GM12878 (cell line): ENCODE results near the gene CGA. TPM values are rescaled to one million over a fixed set of nuclear protein-coding genes. Genes with fewer than 3 reads are reported as not detected.

Experiments used
- ATAC-seq: fragments of 200-7000 bp; cut with Tn5 transposase; 3 replicates; pipeline ENCODE4 v1.9.1; 2020; ENCODE audit warnings: mild to moderate bottlenecking, moderate library complexity
- BruUV-seq: library from RNA; stranded (reverse); fragments of 400-500 nt; replicated peaks from 2 replicates; lab custom pipeline; 2021; lab: Mats Ljungman, UMichigan
- CTCF ChIA-PET: fragments of 300-600 bp; sonication (Branson Sonifier 250); formaldehyde crosslinking; extraction: SDS; loops from one replicate; lab custom pipeline; 2021; ENCODE audit warnings: inconsistent platforms; lab: Yijun Ruan, JAX
- POLR2A ChIA-PET: fragments of 350-600 bp; formaldehyde crosslinking; extraction: SDS; loops from one replicate; lab custom pipeline; 2021; ENCODE audit warnings: inconsistent platforms; lab: Charles Lee
- RAD21 ChIA-PET: fragments of 300-600 bp; sonication (Branson Sonifier 250); formaldehyde crosslinking; loops from one replicate; lab custom pipeline; 2023; ENCODE audit warnings: antibody characterized with exemption; ENCODE audit not compliant: unreplicated experiment; lab: Charles Lee
- SMC1A ChIA-PET: fragments of 300-600 bp; sonication (Branson Sonifier 250); formaldehyde crosslinking; loops from one replicate; lab custom pipeline; 2023; ENCODE audit not compliant: unreplicated experiment, uncharacterized antibody; lab: Charles Lee
- DNase-seq: peaks from one replicate; pipeline ENCODE4 v3.0.0-alpha.2; 2011; ENCODE audit warnings: low read depth, low spot score
- FAIRE-seq: peaks from 3 replicates; lab custom pipeline; 2011; peaks lifted over from hg19 to GRCh38; lab: Jason Lieb, UNC
- H2AFZ ChIP-seq: 2 replicates; pipeline ENCODE4 v1.6.0; 2011; ENCODE audit warnings: low read depth, low read length, control low read depth; ENCODE audit not compliant: control insufficient read depth
- H3K27ac ChIP-seq: 2 replicates; pipeline ENCODE4 v1.5.1; 2011; ENCODE audit warnings: control low read depth; ENCODE audit not compliant: control insufficient read depth, insufficient read depth
- H3K27me3 ChIP-seq, 2 experiments: replicated peaks in 1 of 2; 2 replicates each; pipeline versions ENCODE4 v1.6.0 to v1.6.1; 2011; ENCODE audit warnings: low read length in 1 of 2; ENCODE audit not compliant: control insufficient read depth in 2 of 2, insufficient read depth in 2 of 2
- H3K36me3 ChIP-seq, 2 experiments: 2 replicates each; pipeline ENCODE4 v1.5.1; 2011; ENCODE audit warnings: low read length in 1 of 2; ENCODE audit not compliant: control insufficient read depth in 2 of 2, insufficient read depth in 2 of 2
- H3K4me1 ChIP-seq: 2 replicates; pipeline ENCODE4 v1.6.1; 2011; ENCODE audit warnings: mild to moderate bottlenecking, low read length, moderate library complexity, mixed read lengths; ENCODE audit not compliant: control insufficient read depth, insufficient read depth
- H3K4me2 ChIP-seq: 2 replicates; pipeline ENCODE4 v1.6.0; 2011; ENCODE audit warnings: control low read depth; ENCODE audit not compliant: control insufficient read depth, insufficient read depth
- H3K4me3 ChIP-seq: fragments of 200-600 bp; sonication (generic); 2 replicates; pipeline ENCODE4 v1.5.1; 2016
- H3K79me2 ChIP-seq: 2 replicates; pipeline ENCODE4 v1.6.0; 2011; ENCODE audit warnings: low read length; ENCODE audit not compliant: control insufficient read depth, insufficient read depth
- H3K9ac ChIP-seq: 2 replicates; pipeline ENCODE4 v1.8.0; 2011; ENCODE audit warnings: low read length, control low read depth, mixed read lengths; ENCODE audit not compliant: control insufficient read depth, insufficient read depth
- H3K9me3 ChIP-seq: replicated peaks from 3 replicates; pipeline ENCODE4 v1.5.1; 2011; ENCODE audit warnings: mild to moderate bottlenecking, low read length; ENCODE audit not compliant: control insufficient read depth, insufficient read depth
- H4K20me1 ChIP-seq: 2 replicates; pipeline ENCODE4 v1.6.0; 2011; ENCODE audit not compliant: control insufficient read depth, insufficient read depth
- CBX5 ChIP-seq: sonication (generic); IDR thresholded peaks from 2 replicates; pipeline ENCODE4 v1.6.1; 2016; ENCODE audit warnings: low read depth, moderate library complexity, mild to moderate bottlenecking, inconsistent platforms
- E4F1 ChIP-seq: fragments of 450-650 bp; IDR thresholded peaks from 2 replicates; pipeline ENCODE4 v1.6.1; 2018; ENCODE audit warnings: borderline replicate concordance, mild to moderate bottlenecking; ENCODE audit not compliant: partially characterized antibody
- GABPA ChIP-seq: IDR thresholded peaks from 2 replicates; pipeline ENCODE4 v1.6.1; 2014; ENCODE audit warnings: antibody characterized with exemption, low read depth, mild to moderate bottlenecking, inconsistent platforms
- KLF5 ChIP-seq: fragments of 450-650 bp; IDR thresholded peaks from 2 replicates; pipeline ENCODE4 v1.6.1; 2014; ENCODE audit warnings: mild to moderate bottlenecking; ENCODE audit not compliant: partially characterized antibody
- MTA3 ChIP-seq: IDR thresholded peaks from 2 replicates; pipeline ENCODE4 v1.6.1; 2012; ENCODE audit warnings: low read length, inconsistent platforms, borderline replicate concordance
- NKRF ChIP-seq: fragments of 450-650 bp; conservative IDR thresholded peaks from 2 replicates; pipeline ENCODE4 v1.6.1; 2017; ENCODE audit warnings: mild to moderate bottlenecking, moderate library complexity
- NR2C1 ChIP-seq: fragments of 450-650 bp; IDR thresholded peaks from 2 replicates; pipeline ENCODE4 v1.6.1; 2017; ENCODE audit warnings: antibody characterized with exemption, mild to moderate bottlenecking, moderate library complexity
- POLR2AphosphoS2 ChIP-seq: IDR thresholded peaks from 2 replicates; pipeline ENCODE4 v1.6.1; 2011; ENCODE audit warnings: low read depth, mild to moderate bottlenecking, low read length, improper control_type of control experiment, moderate library complexity
- POLR2AphosphoS5 ChIP-seq: IDR thresholded peaks from 2 replicates; pipeline ENCODE4 v1.6.1; 2011; ENCODE audit warnings: mild to moderate bottlenecking, low read length, inconsistent platforms
- YBX1 ChIP-seq: fragments of 450-650 bp; IDR thresholded peaks from 2 replicates; pipeline ENCODE4 v1.6.1; 2016; ENCODE audit warnings: antibody characterized with exemption
- WGBS: methylation state at CpG from one replicate; pipeline ENCODE4 v1.1.6; 2016; ENCODE audit warnings: low lambda C conversion rate; ENCODE audit not compliant: insufficient replicate concordance, insufficient coverage; ENCODE audit errors: missing lambda C conversion rate; 5-methylcytosine and 5-hydroxymethylcytosine counted together
- in situ Hi-C: fragments of 300-500 bp; cut with MboI; formaldehyde crosslinking; loops from 9 replicates; pipeline ENCODE4 v1.14.3; 2018; ENCODE audit warnings: mixed read lengths
- intact Hi-C: fragments of 100-400 bp; cut with micrococcal nuclease; formaldehyde crosslinking; loops from one replicate; pipeline ENCODE4 v1.14.2; 2022; ENCODE audit not compliant: unreplicated experiment
- polyA plus RNA-seq, 11 experiments: library from polyadenylated mRNA; depleted of rRNA in 4 of 11; unstranded in 6 of 11; stranded (reverse) in 5 of 11; fragments of >200 nt; fragmentation: Nextera tagmentation in 4 of 11; fragmentation: Illumina TruSeq in 1 of 11; extraction: Ambion mirVana in 4 of 11; extraction: Trizol in 1 of 11; gene quantifications; 1 replicate in 1 of 11; 2 replicates in 10 of 11; pipeline versions ENCODE4 v1.2.1 to v1.2.3, GENCODE V29; 2011 to 2016; ENCODE audit warnings: inconsistent platforms in 2 of 11, missing spikeins in 2 of 11, low read depth in 1 of 11
- total RNA-seq, 4 experiments: library from RNA; depleted of rRNA in 3 of 4; stranded (reverse); fragments of >200 nt in 3 of 4; fragmentation: Illumina TruSeq in 1 of 4; extraction: Trizol in 1 of 4; gene quantifications; 2 replicates each; pipeline versions ENCODE4 v1.2.1 to v1.2.3, GENCODE V29; 2013 to 2021

Gene CGA
- total and polyA plus RNA-seq, 10 of the 15 experiments (the other 5 are each of a cell fraction or from before 2014, with no cell fraction given): 0.10 to 0.27 (median 0.12) TPM; not detected in 6

DNA sequence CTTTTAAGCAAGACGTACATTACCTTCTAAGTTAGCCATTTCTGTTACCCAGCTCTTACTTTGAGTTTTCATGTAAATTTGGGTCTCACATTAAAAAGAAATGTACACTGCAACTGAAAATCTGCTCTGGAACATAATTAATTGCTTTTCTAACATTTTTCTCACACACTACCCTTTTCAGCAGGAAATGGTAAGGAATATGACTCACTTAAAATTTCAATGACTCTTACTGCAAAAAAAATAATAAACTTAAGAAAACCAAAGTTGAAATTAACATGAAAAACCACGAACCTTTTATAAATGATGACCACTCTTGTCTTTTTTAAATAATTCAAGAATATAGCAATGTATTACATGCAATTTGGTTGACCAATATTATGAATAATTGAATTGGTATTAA lies 1.3 kb downstream of the CGA start:
- no peaks in the 10 kb centered on the region for H3K4me1 ChIP-seq
- DNase-seq: no peak
- FAIRE-seq: no peak
- H3K27me3 ChIP-seq: no peaks in the 10 kb centered on the region
- H2AFZ ChIP-seq: no peak overlapping the region
- H3K9ac ChIP-seq: no peak overlapping the region
- ChIA-PET POLR2A (no interaction called here), RAD21 (no interaction called here), CTCF (interaction anchor here (1.6 to 5.4 kb wide), 4 partner anchors 11 to 26 kb away, joined by 4 to 31 read pairs (median 6); no protein-coding TSS in a partner anchor), SMC1A (no interaction called here)
- no peak for ATAC-seq
- in situ Hi-C loops: no loop called here
- no peak overlapping the region for H3K4me2 ChIP-seq
- H3K27ac ChIP-seq: no peak overlapping the region
- no peaks in the 10 kb centered on the region for H4K20me1 ChIP-seq
- H3K36me3 ChIP-seq: no peaks in the 10 kb centered on the region
- intact Hi-C loops: no loop called here
- no peak for TF ChIP-seq POLR2AphosphoS5
- no peak for TF ChIP-seq KLF5
- no peak for TF ChIP-seq NR2C1
- TF ChIP-seq MTA3: no peak
- no peak for TF ChIP-seq GABPA
- no peak for TF ChIP-seq CBX5
- TF ChIP-seq NKRF: no peak
- TF ChIP-seq POLR2AphosphoS2: no peak
- no peak for TF ChIP-seq E4F1
- no peak for TF ChIP-seq YBX1
- no peak overlapping the region for H3K4me3 ChIP-seq
- no TSS peak for BruUV-seq
- WGBS: 22% methylated on average over 2 of the region's 2 CpGs
- no peaks in the 10 kb centered on the region for H3K9me3 ChIP-seq
- H3K79me2 ChIP-seq: no peaks in the 10 kb centered on the region
